ENCODE results near the gene NEURL1.
A peak's percentile ranks its signal among the peaks of the same experiment; 100 is the strongest.

Gene NEURL1

DNA sequence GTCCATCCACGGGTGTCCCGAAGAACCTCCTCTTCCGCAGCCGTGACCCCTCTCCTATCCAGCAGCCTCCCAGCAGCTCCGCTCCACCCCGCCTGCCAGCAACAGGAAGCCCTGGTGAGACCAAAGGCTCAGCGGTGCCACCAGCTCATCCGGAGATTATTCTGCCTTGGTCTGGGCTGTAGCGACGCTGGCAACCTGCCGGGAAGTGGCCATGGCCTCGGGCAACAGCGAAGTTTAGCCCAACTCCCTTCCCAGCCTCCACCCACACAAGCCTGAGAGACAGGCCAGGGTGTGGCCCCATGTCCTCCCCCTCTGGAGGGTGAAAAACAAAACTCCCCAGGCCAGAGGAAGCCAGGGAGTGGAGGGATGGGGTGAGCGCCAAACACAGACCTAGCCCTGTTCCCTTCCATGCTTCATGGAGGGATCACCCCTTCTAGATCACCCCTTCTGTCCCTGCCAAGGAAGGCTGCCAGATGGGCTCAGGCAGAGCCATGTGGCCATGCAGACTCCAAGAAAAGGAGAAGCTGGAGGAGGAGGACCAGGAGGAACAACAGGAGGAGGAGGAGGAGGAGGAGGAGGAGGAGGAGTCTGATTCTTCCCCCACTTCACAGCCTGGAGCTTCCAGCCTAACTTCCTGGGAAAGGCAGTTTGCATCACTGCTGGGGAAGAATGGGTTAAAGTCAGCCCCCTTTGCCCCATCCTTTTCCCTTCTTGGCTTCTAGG, 42.3 kb upstream of the NEURL1 start:
- no peak for TF ChIP-seq POLR2AphosphoS5 (IDR thresholded peaks at IDR 0.05; ENCODE audit: low read depth, low read length)
- no peak for TF ChIP-seq PAX5 (IDR thresholded peaks at IDR 0.05; ENCODE audit: insufficient read depth, low read length, severe bottlenecking)
- TF ChIP-seq POU2F2 (IDR thresholded peaks at IDR 0.05; ENCODE audit: low read depth, low read length), result no peak
- TF ChIP-seq SPI1 (IDR thresholded peaks at IDR 0.05; ENCODE audit: low read depth, low read length), result no peak
- TF ChIP-seq TAF1 (IDR thresholded peaks at IDR 0.05; ENCODE audit: low read depth, low read length), result no peak
- TF ChIP-seq POLR2A (IDR thresholded peaks at IDR 0.05; ENCODE audit: low read depth, low read length), result no peak
- peak; percentile 57 for DNase-seq (ENCODE audit: insufficient read length, low spot score)
- FAIRE-seq, result peak; percentile 77

DNA sequence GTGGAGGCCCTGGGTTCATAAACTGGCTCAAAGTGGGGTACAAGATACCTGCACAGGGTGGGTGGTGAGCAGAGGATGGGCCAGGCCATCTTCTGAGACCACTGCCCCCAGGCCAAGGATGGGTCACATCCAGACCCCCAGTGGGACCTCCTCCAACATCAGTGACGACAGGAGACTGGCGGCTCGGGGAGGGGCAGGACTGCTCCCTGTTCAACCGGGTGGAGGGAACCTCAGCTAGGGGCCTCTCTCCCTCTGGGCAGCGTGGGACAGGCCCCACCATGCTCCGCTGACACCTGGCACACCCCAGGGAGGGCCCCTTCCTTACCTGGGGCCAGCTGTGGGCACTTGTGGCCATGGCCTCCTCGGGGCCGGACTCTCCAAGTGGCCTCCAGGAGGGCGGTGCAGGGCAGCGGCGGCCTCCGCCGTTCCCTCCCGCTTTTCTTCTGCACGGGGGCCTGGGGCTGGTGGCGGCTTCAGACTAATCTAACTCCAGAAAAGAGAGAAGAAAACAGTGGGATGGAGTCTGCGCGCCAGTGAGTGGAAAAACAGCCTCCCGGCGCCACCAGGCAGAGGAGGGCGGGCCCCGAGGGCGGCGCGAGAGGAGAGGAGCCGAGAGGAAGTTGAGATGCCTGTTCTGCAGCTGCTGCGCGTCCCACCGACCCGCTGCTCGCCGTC, 41.5 kb upstream of the NEURL1 start, which contains the start of gene CALHM2:
Gene CALHM2, minus strand, starts transcription at position 540 of the 675 bp plus-strand sequence. CDS start 2,429 bp downstream, outside the sequence.
- TF ChIP-seq PAX5 (IDR thresholded peaks at IDR 0.05; ENCODE audit: insufficient read depth, low read length, severe bottlenecking) (no peak), POU2F2 (IDR thresholded peaks at IDR 0.05; ENCODE audit: low read depth, low read length) (no peak), SPI1 (IDR thresholded peaks at IDR 0.05; ENCODE audit: low read depth, low read length) (peak; percentile 43), TAF1 (IDR thresholded peaks at IDR 0.05; ENCODE audit: low read depth, low read length) (no peak), POLR2AphosphoS5 (IDR thresholded peaks at IDR 0.05; ENCODE audit: low read depth, low read length) (0 out of 2 replicates have a peak, but pooled peaks have one; percentile 0), POLR2A (IDR thresholded peaks at IDR 0.05; ENCODE audit: low read depth, low read length) (no peak)
- peak; percentile 90 for FAIRE-seq
- peak; percentile 89 for DNase-seq (ENCODE audit: insufficient read length, low spot score)

DNA sequence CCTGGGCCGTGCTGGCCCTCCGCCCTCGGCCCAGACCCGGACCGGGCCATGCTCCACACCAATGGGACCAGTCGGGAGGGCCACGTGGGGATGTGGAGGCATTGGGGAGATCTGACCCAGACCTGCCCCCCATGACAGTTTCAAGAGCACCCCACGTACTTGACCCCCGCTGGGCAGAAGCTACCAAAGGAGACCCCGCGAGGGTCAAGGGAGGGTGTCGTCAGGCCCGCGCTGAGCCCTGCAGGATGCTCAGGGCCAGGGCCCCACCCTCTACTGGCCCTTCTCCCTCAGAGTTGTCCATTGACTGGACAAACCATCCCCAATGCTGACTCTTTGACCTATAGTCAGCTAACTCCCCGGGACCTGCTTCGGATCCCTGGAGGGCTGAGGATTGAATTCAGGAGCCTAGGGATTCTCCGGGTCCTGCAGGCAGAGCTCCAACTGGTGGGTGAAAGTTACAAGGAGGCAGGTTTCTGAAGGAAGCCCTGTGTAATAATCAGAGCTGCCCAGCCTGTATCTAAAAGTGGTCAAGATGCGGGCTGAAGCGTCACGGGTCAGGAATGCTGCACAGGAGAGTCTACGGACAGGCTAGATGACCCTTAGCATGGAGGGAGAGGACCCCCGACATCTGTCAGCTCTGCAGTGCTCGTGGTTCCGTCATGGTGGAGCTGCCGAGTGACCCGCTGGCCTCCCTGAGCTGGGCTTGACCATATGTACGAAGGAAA, 40.8 kb upstream of the NEURL1 start:
- DNase-seq (ENCODE audit: insufficient read length, low spot score) (no peak), FAIRE-seq (no peak)
- TF ChIP-seq SPI1 (IDR thresholded peaks at IDR 0.05; ENCODE audit: low read depth, low read length) (no peak), PAX5 (IDR thresholded peaks at IDR 0.05; ENCODE audit: insufficient read depth, low read length, severe bottlenecking) (no peak), TAF1 (IDR thresholded peaks at IDR 0.05; ENCODE audit: low read depth, low read length) (no peak), POLR2A (IDR thresholded peaks at IDR 0.05; ENCODE audit: low read depth, low read length) (no peak), POU2F2 (IDR thresholded peaks at IDR 0.05; ENCODE audit: low read depth, low read length) (no peak), POLR2AphosphoS5 (IDR thresholded peaks at IDR 0.05; ENCODE audit: low read depth, low read length) (no peak)

DNA sequence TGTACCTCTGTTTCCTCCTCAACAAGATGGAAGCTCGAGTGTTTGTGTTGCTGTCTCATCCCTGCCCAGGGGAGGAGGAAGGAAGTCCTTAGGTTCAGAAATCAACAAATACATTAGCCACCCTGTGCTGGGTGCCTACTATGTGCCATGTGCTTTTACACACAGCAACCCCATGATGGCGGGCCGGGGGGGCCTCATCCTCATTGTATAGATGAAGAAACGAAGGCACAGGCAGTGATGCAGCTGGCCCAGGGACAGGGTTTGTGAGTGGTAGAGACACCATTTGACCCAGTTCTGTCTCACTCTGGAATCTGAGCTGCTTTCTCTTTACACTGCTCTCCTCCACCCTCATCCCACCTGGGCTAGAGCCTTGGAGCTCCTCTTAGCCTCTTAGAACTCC, 39.5 kb upstream of the NEURL1 start:
- DNase-seq (ENCODE audit: insufficient read length, low spot score) (no peak), FAIRE-seq (no peak)
- no peak for TF ChIP-seq PAX5 (IDR thresholded peaks at IDR 0.05; ENCODE audit: insufficient read depth, low read length, severe bottlenecking)
- no peak for TF ChIP-seq TAF1 (IDR thresholded peaks at IDR 0.05; ENCODE audit: low read depth, low read length)

DNA sequence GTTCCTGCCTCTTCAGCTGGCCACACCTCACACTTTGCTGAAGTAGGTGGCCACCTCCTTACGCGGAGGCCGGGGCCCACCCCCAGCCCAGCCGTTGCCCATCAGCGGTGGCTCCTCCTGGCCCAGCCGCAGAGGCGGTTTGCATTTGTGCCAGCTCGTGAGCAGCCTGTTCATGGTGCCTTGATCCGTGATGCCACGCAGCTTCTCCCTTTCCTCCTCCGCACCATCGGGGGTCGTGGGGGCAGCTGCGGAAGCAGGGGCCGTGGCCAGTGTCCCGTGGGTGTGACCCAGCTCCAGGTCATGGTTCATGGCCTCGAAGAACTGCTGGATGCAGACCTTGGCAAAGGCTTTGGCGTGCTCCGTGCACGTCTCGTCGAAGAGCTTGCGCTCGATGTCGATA, 38.3 kb upstream of the NEURL1 start:
- FAIRE-seq (no peak), DNase-seq (ENCODE audit: insufficient read length, low spot score) (no peak)
- TF ChIP-seq PAX5 (IDR thresholded peaks at IDR 0.05; ENCODE audit: insufficient read depth, low read length, severe bottlenecking) (no peak), SPI1 (IDR thresholded peaks at IDR 0.05; ENCODE audit: low read depth, low read length) (no peak), POU2F2 (IDR thresholded peaks at IDR 0.05; ENCODE audit: low read depth, low read length) (no peak), TAF1 (IDR thresholded peaks at IDR 0.05; ENCODE audit: low read depth, low read length) (no peak), POLR2A (IDR thresholded peaks at IDR 0.05; ENCODE audit: low read depth, low read length) (no peak), POLR2AphosphoS5 (IDR thresholded peaks at IDR 0.05; ENCODE audit: low read depth, low read length) (no peak)

- FAIRE-seq (no peak), DNase-seq (ENCODE audit: insufficient read length, low spot score) (no peak)
- TF ChIP-seq TAF1 (IDR thresholded peaks at IDR 0.05; ENCODE audit: low read depth, low read length) (no peak), SPI1 (IDR thresholded peaks at IDR 0.05; ENCODE audit: low read depth, low read length) (no peak), PAX5 (IDR thresholded peaks at IDR 0.05; ENCODE audit: insufficient read depth, low read length, severe bottlenecking) (no peak), POLR2A (IDR thresholded peaks at IDR 0.05; ENCODE audit: low read depth, low read length) (no peak), POU2F2 (IDR thresholded peaks at IDR 0.05; ENCODE audit: low read depth, low read length) (no peak), POLR2AphosphoS5 (IDR thresholded peaks at IDR 0.05; ENCODE audit: low read depth, low read length) (no peak)
Measured at GRCh38 chr10:103456074-103456660, 37.3 kb upstream of the NEURL1 start.

DNA sequence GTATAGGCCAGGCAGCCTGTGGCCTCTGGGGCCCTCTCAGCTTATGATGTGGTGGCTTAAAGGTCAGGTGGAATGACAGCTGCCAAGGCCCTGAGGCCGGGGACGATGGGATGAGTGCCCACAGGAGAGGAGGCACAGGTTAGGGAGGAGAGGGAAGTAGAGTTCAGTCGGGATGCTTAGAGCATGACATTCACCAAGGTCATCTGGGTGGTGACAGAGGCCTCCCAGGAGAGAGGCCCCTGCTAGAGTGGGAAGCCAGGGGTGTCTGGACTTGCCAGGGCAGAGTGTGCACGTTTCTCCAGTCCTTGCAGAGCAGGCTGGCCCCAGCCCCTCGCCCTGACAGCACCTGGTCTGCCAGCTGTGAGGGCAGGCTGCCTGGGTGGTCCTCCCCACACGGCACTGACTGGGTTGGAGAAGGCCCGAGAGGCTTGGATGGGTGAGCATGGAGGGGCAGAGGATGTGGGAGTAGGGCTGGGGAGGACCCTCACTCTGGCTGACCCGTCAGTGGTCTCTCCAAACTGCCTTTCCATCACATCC, 36.3 kb upstream of the NEURL1 start:
- DNase-seq (ENCODE audit: insufficient read length, low spot score) (no peak), FAIRE-seq (no peak)
- no peak for TF ChIP-seq SPI1 (IDR thresholded peaks at IDR 0.05; ENCODE audit: low read depth, low read length)
- no peak for TF ChIP-seq POLR2AphosphoS5 (IDR thresholded peaks at IDR 0.05; ENCODE audit: low read depth, low read length)
- TF ChIP-seq POLR2A (IDR thresholded peaks at IDR 0.05; ENCODE audit: low read depth, low read length), result no peak
- TF ChIP-seq PAX5 (IDR thresholded peaks at IDR 0.05; ENCODE audit: insufficient read depth, low read length, severe bottlenecking), result no peak
- no peak for TF ChIP-seq TAF1 (IDR thresholded peaks at IDR 0.05; ENCODE audit: low read depth, low read length)
- no peak for TF ChIP-seq POU2F2 (IDR thresholded peaks at IDR 0.05; ENCODE audit: low read depth, low read length)

DNA sequence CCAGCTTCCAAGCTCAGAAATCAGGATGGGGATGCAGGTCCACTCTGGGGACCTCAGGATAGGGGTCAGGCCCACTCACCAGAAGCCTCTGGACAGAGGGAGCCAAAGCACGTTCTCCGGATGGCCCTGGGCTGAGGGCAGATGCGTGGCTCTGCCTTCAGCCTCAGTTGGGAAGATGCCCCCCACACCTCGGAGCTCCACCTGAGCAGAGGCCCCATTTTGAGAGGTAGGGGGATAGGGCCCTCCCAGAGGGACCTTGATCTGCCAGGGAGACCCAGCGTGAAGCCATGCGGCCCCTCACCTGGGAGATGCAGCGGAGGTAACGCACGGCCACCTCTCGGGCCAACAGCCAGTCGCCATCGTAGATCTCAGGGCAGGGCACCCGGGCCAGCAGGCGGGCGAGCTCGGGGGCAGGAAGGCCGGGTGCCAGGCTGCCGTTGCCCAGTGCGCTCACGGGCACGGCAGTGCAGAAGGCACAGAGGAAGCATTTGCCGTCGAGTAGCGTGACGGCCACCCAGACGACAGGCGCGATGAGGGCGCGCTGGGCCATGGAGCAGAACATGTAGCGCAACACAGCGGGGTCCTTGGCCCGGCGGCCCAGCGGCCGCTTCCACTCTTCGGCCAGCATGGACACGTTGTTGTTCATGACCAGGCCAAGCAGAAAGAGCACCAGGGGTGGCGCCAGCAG, 35.5 kb upstream of the NEURL1 start:
- DNase-seq (ENCODE audit: insufficient read length, low spot score) (no peak), FAIRE-seq (no peak)
- TF ChIP-seq SPI1 (IDR thresholded peaks at IDR 0.05; ENCODE audit: low read depth, low read length) (no peak), TAF1 (IDR thresholded peaks at IDR 0.05; ENCODE audit: low read depth, low read length) (no peak), POLR2A (IDR thresholded peaks at IDR 0.05; ENCODE audit: low read depth, low read length) (no peak), POLR2AphosphoS5 (IDR thresholded peaks at IDR 0.05; ENCODE audit: low read depth, low read length) (no peak), PAX5 (IDR thresholded peaks at IDR 0.05; ENCODE audit: insufficient read depth, low read length, severe bottlenecking) (no peak), POU2F2 (IDR thresholded peaks at IDR 0.05; ENCODE audit: low read depth, low read length) (no peak)

Measured in GM12891 (cell line).